Skeletal muscle satellite cell (primary cell): ENCODE results near the gene C16orf92.

Experiments used
- H3K27me3 ChIP-seq: 2 replicates; pipeline ENCODE4 v1.7.0; 2013; ENCODE audit warnings: low read length; ENCODE audit not compliant: control insufficient read depth, insufficient read depth
- H3K36me3 ChIP-seq: 2 replicates; pipeline ENCODE4 v1.7.0; 2013; ENCODE audit warnings: mild to moderate bottlenecking, control low read depth, low read length; ENCODE audit not compliant: insufficient read depth
- H3K4me1 ChIP-seq: 2 replicates; pipeline ENCODE4 v1.7.0; 2013; ENCODE audit warnings: low read length; ENCODE audit not compliant: control insufficient read depth, insufficient read depth
- H3K4me2 ChIP-seq: 2 replicates; pipeline ENCODE4 v1.7.0; 2013; ENCODE audit warnings: mild to moderate bottlenecking, low read length
- H3K4me3 ChIP-seq: 2 replicates; pipeline ENCODE4 v1.7.0; 2013; ENCODE audit warnings: low read length
- H3K9ac ChIP-seq: 2 replicates; pipeline ENCODE4 v1.7.0; 2013; ENCODE audit warnings: mild to moderate bottlenecking, low read depth, low read length, moderate library complexity
- H3K9me3 ChIP-seq: replicated peaks from 2 replicates; pipeline ENCODE4 v1.7.0; 2013; ENCODE audit warnings: mild to moderate bottlenecking, control low read depth, low read length

Gene C16orf92

DNA sequence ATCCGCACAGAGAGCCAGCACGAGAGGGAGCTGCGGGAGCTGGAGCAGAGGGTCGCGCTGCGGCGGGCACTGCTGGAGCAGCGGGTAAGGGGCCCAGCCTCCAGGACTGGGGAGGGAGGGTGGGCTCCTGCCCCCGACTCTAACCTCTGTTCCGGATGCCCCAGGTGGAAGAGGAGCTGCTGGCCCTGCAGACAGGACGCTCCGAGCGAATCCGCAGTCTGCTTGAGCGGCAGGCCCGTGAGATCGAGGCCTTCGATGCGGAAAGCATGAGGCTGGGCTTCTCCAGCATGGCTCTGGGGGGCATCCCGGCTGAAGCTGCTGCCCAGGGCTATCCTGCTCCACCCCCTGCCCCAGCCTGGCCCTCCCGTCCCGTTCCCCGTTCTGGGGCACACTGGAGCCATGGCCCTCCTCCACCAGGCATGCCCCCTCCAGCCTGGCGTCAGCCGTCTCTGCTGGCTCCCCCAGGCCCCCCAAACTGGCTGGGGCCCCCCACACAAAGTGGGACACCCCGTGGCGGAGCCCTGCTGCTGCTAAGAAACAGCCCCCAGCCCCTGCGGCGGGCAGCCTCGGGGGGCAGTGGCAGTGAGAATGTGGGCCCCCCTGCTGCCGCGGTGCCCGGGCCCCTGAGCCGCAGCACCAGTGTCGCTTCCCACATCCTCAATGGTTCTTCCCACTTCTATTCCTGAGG, 32.0 kb upstream of the C16orf92 start:
- Histone ChIP-seq H3K27me3 (no peaks in the 10 kb centered on the region), H3K9ac (no peak overlapping the region), H3K4me3 (no peak overlapping the region), H3K4me1 (peaks cover 14% of the 10 kb centered on the region), H3K36me3 (peaks cover 67% of the 10 kb centered on the region), H3K4me2 (no peak overlapping the region), H3K9me3 (no peaks in the 10 kb centered on the region)

GRCh38 chr16:29991571-29991904, 31.5 kb upstream of the C16orf92 start:
- H3K9me3 ChIP-seq: no peaks in the 10 kb centered on the region
- H3K36me3 ChIP-seq: peaks cover 62% of the 10 kb centered on the region
- H3K9ac ChIP-seq: no peak overlapping the region
- H3K4me2 ChIP-seq: no peak overlapping the region
- H3K27me3 ChIP-seq: no peaks in the 10 kb centered on the region
- peaks cover 14% of the 10 kb centered on the region for H3K4me1 ChIP-seq
- no peak overlapping the region for H3K4me3 ChIP-seq

DNA sequence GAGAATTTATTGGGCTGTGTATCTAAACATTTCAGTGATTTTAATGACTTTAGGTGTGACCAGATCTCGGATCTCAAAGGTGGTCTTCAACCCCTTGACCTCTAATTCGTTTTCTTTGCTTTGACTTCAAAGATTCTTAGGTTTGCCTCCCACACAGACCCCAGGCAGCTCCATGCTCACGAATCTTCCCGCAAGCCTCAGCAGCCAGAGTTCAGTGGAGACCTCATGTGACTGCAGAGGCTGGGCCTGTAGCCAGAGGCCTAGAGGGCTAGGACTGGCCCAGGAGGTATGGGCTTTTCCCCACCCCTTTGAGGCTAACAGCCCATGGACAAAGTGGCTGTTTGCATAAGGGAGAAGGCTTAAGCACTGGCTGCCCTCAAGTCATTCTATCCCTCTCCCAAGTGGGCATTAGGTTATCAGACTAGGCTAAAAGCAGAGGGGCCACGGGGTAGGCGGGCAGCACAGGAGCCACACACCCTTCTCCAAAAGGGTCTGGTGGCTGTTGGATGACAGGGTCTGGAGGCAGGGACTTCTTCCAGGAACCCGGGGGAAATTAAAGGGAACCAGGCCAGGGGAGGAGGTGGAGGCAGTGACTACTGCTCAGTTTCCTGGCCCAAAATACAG, 30.5 kb upstream of the C16orf92 start:
- Histone ChIP-seq H3K9ac (no peak overlapping the region), H3K4me3 (no peak overlapping the region), H3K27me3 (no peaks in the 10 kb centered on the region), H3K36me3 (peaks cover 53% of the 10 kb centered on the region), H3K9me3 (no peaks in the 10 kb centered on the region), H3K4me1 (peaks cover 20% of the 10 kb centered on the region), H3K4me2 (no peak overlapping the region)

DNA sequence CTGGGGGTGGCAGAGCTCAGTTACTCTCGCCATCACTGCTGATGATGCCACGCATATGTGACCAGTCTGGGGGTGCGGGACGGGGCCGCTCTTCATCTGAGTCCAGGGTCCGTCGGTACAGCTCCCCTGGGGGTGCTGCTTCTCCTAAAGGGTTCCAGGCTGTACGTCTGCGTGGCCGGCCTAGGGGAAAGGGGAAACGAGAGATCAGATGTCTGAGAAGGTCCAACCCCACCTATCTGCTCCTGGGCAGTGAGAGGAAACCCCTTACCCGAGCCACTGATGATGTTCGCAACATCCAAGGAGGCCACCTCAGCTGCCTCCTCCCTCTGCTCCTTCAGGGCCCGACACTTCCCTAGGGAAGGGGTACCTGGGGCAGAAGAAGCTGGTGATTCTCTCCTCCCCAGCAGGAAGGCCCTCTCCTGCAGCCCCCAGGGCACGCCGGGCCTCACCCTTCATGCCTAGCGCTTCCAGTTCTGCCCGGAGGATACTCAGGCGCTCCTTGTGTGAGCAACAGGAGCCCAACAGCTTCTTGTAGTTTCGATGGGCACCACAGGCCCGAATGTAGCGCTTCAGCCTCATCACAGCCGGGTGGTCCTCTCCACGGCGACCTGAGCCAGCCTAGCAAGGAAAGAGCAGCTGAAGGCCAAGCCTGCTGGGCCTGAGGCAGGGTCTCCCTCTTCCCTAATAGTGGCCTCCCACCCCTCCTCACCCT, 29.7 kb upstream of the C16orf92 start:
- Histone ChIP-seq H3K9me3 (no peaks in the 10 kb centered on the region), H3K4me1 (peaks cover 20% of the 10 kb centered on the region), H3K4me3 (no peak overlapping the region), H3K36me3 (peaks cover 48% of the 10 kb centered on the region), H3K4me2 (no peak overlapping the region), H3K9ac (no peak overlapping the region), H3K27me3 (no peaks in the 10 kb centered on the region)

DNA sequence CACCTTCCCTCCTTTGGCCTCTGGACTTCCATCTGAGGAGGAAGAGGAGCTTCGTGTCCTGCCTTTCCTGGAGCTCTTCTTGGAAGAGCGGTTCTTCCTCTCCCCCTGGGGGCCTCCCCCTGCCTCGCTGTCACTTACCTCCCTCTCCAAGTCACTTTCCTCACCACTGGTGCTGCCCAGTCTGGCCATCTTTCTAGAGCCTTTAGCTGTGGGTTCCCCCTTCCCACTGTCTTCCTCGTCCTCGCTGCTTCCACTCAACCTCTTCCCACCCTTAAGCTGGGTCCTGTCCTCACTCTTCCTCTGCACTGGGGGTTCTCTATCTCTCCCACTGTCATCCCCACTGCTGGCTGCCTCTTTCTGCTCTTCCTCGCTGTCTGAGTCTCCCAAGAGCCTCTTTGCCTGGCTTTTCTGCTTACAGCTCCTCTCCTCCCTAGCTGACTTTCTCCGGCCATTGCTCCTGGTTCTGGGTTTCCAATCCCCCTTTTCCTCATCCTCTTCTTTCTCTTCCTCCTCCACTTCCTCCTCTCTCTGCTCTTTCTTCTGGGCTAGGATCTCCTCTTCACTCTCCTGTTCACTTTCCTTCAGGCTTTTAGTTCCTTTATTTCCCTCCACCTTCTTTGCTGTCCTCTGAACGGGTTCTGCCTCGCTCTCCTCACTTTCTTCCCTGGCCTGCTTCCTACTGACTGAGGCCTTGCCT, 28.9 kb upstream of the C16orf92 start:
- Histone ChIP-seq H3K4me2 (peak overlapping the region; percentile 88), H3K27me3 (no peaks in the 10 kb centered on the region), H3K36me3 (peaks cover 41% of the 10 kb centered on the region), H3K4me3 (no peak overlapping the region), H3K9me3 (no peaks in the 10 kb centered on the region), H3K4me1 (peaks cover 20% of the 10 kb centered on the region), H3K9ac (peak overlapping the region; percentile 84)

GRCh38 chr16:29994600-29995323, 28.2 kb upstream of the C16orf92 start:
- Histone ChIP-seq H3K4me1 (peaks cover 20% of the 10 kb centered on the region), H3K27me3 (no peaks in the 10 kb centered on the region), H3K36me3 (peaks cover 40% of the 10 kb centered on the region), H3K4me2 (peak overlapping the region; percentile 88), H3K4me3 (peak overlapping the region; percentile 78), H3K9me3 (no peaks in the 10 kb centered on the region), H3K9ac (peak overlapping the region; percentile 84)

DNA sequence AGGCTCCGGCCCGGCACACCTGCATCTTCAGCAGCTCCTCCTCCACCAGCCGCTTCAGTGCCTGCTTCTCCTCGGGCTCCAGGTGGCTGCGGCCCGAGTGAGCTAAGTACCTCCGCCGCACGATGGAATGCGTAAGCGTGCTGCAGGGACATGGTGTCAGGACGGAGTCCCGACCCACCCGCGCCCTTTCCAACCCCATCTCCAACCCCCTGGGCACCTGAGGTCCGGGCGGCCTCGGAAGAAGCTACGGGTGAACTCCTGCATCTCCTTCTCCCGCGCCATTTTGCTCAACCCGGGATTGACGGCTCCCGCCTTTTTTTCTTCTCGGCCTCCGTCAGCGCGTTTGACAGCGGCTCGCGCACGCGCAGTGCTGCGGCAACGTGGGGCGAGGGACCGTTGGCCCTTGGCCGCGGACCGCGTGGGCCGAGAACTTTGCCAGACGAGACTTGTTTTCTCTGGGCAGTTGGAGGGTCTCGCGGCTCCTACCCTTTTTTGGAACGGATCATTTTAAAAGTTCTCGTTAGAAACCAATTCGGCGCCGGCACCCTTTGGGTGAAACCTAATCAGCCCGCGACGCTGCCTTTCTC, 27.6 kb upstream of the C16orf92 start, which contains the start of gene HIRIP3:
TSS of gene HIRIP3 (minus strand) at position 294 of the 587 bp plus-strand sequence. CDS start at position 282, 12 bp downstream.
- Histone ChIP-seq H3K27me3 (no peaks in the 10 kb centered on the region), H3K4me3 (peak within 1 kb of the TSS; percentile 78), H3K9me3 (no peaks in the 10 kb centered on the region), H3K4me2 (peak within 1 kb of the TSS; percentile 88), H3K9ac (peak within 1 kb of the TSS; percentile 84), H3K4me1 (peaks cover 20% of the 10 kb centered on the region), H3K36me3 (peaks cover 38% of the 10 kb centered on the region)

- peaks cover 38% of the 10 kb centered on the region for H3K36me3 ChIP-seq
- H3K27me3 ChIP-seq: no peaks in the 10 kb centered on the region
- peak within 1 kb of the TSS; percentile 84 for H3K9ac ChIP-seq
- H3K9me3 ChIP-seq: no peaks in the 10 kb centered on the region
- H3K4me3 ChIP-seq: peak within 1 kb of the TSS; percentile 78
- H3K4me2 ChIP-seq: peak within 1 kb of the TSS; percentile 88
- H3K4me1 ChIP-seq: peaks cover 20% of the 10 kb centered on the region
Measured at GRCh38 chr16:29995911-29996765, 26.9 kb upstream of the C16orf92 start, which contains the start of gene INO80E. INO80E (plus strand) TSS chr16:29996241; CDS start chr16:29996311, 70 bp downstream.

- Histone ChIP-seq H3K4me3 (peak overlapping the region; percentile 78), H3K36me3 (peaks cover 37% of the 10 kb centered on the region), H3K4me1 (peaks cover 20% of the 10 kb centered on the region), H3K9ac (peak overlapping the region; percentile 84), H3K4me2 (peak overlapping the region; percentile 88), H3K27me3 (no peaks in the 10 kb centered on the region), H3K9me3 (no peaks in the 10 kb centered on the region)
Measured at GRCh38 chr16:29996766-29997250, 26.2 kb upstream of the C16orf92 start.

DNA sequence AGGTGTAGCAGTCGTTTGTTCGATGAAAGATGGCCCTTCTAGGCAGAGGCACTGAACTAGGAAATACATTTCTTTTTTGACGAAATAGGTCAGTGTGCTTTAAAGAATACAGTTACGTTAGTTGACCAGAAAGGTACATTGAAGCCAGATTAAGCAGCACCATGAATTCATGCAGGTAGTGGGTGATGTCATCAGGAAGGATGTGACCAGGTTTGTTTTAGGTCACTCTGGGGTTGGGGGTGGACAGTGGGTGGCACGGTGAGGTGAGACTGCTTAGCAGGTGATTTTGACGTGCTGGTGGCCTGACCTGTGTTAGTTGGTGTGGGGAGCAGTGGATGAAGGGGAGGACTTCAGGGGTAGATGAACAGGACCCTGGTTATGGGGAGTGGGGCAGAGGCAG, 23.4 kb upstream of the C16orf92 start:
- H3K4me2 ChIP-seq: no peak overlapping the region
- no peaks in the 10 kb centered on the region for H3K9me3 ChIP-seq
- peaks cover 16% of the 10 kb centered on the region for H3K4me1 ChIP-seq
- no peak overlapping the region for H3K4me3 ChIP-seq
- H3K36me3 ChIP-seq: peaks cover 26% of the 10 kb centered on the region
- no peaks in the 10 kb centered on the region for H3K27me3 ChIP-seq
- no peak overlapping the region for H3K9ac ChIP-seq
